AG09319 (cell line): ENCODE results near the gene ARF1.

ENCODE experiments used
- DNase-seq: peaks from one replicate; pipeline ENCODE4 v3.0.0-alpha.2; 2010; ENCODE audit warnings: low read depth; ENCODE audit errors: extremely low read depth
- TF ChIP-seq, protein P1 (sequence below): IDR thresholded peaks from 2 replicates; pipeline ENCODE4 v1.5.1; 2011; ENCODE audit warnings: low read depth, mild to moderate bottlenecking, inconsistent platforms, low read length, moderate library complexity

ARF1 gene

GRCh38 chr1:228139931-228140723 lies 57.6 kb downstream of the ARF1 start, which contains the start of gene GUK1:
GUK1 (plus strand) TSS chr1:228140279; CDS start chr1:228140303, 24 bp downstream.
- DNase-seq: peak; percentile 98
- TF ChIP-seq, protein P1, sequence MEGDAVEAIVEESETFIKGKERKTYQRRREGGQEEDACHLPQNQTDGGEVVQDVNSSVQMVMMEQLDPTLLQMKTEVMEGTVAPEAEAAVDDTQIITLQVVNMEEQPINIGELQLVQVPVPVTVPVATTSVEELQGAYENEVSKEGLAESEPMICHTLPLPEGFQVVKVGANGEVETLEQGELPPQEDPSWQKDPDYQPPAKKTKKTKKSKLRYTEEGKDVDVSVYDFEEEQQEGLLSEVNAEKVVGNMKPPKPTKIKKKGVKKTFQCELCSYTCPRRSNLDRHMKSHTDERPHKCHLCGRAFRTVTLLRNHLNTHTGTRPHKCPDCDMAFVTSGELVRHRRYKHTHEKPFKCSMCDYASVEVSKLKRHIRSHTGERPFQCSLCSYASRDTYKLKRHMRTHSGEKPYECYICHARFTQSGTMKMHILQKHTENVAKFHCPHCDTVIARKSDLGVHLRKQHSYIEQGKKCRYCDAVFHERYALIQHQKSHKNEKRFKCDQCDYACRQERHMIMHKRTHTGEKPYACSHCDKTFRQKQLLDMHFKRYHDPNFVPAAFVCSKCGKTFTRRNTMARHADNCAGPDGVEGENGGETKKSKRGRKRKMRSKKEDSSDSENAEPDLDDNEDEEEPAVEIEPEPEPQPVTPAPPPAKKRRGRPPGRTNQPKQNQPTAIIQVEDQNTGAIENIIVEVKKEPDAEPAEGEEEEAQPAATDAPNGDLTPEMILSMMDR: no peak; the same call in 1 of the 2 replicates

GRCh38 chr1:228140724-228141225 lies 58.3 kb downstream of the ARF1 start:
- TF ChIP-seq, protein P1: no peak
- no peak for DNase-seq

DNA sequence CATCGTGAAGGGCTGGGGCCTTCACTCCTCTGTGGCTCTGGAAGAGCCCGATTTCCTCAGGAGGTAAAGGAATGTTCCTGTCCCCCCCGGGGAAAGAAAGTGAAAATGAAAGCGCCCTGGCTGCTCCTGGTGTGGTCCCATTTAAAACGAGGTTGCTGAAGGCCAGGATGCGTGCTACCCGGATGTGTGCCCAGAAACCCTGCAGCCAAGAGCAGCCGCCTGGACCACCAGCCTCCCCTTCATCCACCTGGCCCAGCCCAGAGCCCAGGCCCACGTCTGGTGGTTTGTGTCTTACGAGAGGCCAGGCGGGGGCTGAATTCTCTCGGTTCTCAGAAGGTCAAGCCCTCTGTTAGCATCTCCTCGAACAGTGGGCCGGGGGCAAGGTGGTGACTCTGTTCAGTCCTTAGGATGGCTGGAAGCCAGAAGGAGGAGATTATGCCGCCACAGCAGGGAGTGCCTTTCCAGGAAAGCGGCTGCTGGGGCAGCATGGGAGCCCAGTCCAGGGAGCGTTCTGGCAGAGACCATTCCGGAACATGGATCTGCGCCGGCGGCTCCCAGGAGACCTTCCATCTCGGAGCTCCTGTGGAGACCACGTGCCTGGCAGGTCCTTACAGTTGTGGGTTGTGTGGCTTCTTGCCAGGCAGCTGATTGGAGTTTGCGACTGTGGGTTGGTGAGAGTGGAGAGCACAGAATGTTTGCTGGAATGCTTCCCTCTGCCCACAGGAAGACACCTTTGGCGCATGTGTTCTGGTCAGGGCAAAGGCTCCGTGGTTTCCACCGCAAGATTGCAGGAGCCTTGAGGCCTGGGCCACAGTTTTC lies 58.9 kb downstream of the ARF1 start:
- TF ChIP-seq, protein P1: no peak
- no peak for DNase-seq

- no peak for DNase-seq
- TF ChIP-seq, protein P1: no peak
Observed at GRCh38 chr1:228142155-228142691, 59.7 kb downstream of the ARF1 start.

- TF ChIP-seq, protein P1: no peak
- no peak for DNase-seq
Observed at GRCh38 chr1:228142701-228143136, 60.2 kb downstream of the ARF1 start.

DNA sequence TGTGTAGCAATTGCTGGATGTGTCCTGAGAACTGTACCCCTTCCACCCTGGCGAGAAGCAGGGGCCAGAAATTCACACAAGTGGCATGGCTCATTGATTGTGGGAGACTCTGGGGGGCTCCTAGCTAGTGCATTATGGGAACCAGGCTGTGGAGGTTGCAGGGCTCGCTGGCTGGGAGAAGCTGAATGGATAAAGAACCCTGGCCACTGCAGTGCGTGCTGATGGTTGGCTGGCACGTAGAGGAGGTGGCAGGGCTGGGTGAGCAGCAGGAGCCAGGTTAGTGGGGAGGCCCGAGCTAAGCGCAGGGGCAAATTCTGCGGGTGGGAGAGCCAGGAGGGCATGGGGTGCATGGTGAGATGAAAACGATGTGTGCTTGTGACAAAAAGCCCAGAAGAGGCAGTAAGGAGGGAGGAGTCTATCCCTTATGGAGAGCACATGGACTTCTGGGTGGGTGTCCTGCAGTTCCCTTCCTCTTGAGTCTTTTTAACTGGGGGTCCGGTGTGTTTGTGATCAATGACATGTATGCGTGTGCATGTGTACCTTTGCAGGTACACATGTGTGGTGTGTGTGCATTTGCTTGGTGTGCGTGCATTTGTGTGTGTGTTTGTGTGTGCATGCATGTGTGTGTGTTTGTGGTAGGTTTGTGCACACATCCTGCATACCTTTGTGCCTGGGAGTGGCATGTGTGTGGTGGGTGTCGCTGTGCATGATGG lies 61.1 kb downstream of the ARF1 start:
- TF ChIP-seq, protein P1: no peak
- no peak for DNase-seq
